ENCODE measurements around the gene CCR1.
"Not testable (repeated sequence)": the region's sequence is repeated elsewhere in the genome, so short reads cannot be mapped to it uniquely, and the experiment has no call there.

Gene CCR1

GRCh38 chr3:46168583-46169345, 39.3 kb downstream of the CCR1 start:
- no peak for DNase-seq (ENCODE audit: low spot score)

DNA sequence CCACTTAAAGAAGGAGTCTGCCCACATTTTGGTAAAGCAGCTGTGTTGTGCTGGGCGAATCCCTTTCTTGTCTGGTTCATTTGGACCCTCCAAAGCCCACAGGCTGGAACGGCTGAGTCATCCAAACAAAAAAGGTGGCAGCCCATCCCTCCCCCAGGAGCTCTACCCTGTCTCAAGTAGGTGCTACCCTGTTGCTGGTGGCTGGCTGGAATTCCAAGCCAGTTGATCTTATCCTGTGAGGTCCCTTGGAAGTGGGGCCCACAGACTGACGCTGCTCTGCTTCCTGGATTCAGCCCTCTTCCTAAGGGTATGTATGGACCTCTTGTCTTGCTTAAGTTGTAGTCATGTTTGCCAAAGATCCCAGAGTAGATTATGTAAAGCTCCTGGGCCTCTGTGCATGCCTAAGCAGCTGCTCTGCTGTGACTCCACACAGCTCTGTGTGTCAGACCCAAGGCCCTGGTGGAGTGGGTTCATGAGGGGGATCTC, 44.5 kb downstream of the CCR1 start:
- DNase-seq (ENCODE audit: low spot score): no peak

GRCh38 chr3:46162975-46163555, 45.0 kb downstream of the CCR1 start:
- no peak for DNase-seq (ENCODE audit: low spot score)

DNA sequence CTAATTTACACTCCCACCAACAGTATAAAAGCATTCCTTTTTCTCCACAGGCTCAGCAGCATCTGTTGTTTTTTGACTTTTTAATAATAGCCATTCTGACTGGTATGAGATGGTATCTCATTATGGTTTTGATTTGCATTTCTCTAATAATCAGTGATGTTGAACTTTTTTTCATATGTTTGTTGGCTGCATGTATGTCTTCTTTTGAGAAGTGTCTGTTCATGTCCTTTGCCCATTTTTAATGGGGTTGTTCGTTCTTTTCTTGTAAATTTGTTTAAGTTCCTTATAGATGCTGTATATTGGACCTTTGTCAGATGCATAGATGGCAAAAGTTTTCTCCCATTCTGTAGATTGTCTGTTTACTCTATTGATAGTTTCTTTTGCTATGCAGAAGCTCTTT, 50.4 kb downstream of the CCR1 start:
- not testable (repeated sequence) for DNase-seq (ENCODE audit: low spot score)

DNA sequence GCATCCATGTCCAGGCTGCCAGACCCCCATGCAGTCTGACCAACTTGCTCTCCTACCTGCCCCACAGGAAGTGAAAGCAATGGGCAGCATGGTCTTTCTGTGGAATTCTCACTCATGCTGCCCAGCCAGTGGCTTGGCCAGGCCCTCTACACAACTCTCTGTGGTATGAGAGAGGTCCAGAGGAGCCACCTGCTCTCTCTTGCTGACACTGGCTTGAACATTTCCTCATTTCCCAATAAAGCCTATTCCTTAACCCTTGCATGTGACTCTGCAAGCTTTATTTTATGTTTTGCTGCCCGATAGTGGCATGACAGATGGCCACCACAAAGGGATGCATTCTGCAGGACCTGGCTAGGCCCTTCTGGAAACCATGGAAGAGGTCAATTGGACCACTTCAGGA, 53.8 kb downstream of the CCR1 start:
- DNase-seq (ENCODE audit: low spot score): no peak
